Endothelial cell of umbilical vein (primary cell): ENCODE measurements around the gene BRD1. TPM values are rescaled to one million over a fixed set of nuclear protein-coding genes. Genes with fewer than 3 reads are reported as not detected.

ENCODE experiments used
- Bru-seq: library from RNA; stranded (reverse); fragments of 400-500 nt; gene quantifications from one replicate; lab custom pipeline; 2021; lab: Mats Ljungman, UMichigan
- BruChase-seq, 2 experiments: library from RNA; stranded (reverse); fragments of 400-500 nt; gene quantifications; one replicate each; lab custom pipeline; 2021; lab: Mats Ljungman, UMichigan
- BruUV-seq: library from RNA; stranded (reverse); fragments of 400-500 nt; replicated peaks from 2 replicates; lab custom pipeline; 2021; lab: Mats Ljungman, UMichigan
- CTCF ChIA-PET: fragments of 300-600, 350-600 bp; sonication (Branson Sonifier 250); formaldehyde crosslinking; loops from one replicate; lab custom pipeline; 2021; ENCODE audit warnings: antibody characterized with exemption, inconsistent platforms; lab: Charles Lee
- POLR2A ChIA-PET: fragments of 300-600, 350-600 bp; sonication (Branson Sonifier 250); formaldehyde crosslinking; loops from one replicate; lab custom pipeline; 2021; ENCODE audit warnings: antibody characterized with exemption, inconsistent platforms; lab: Charles Lee
- DNase-seq: peaks from one replicate; pipeline ENCODE4 v3.0.0-alpha.2; 2011; ENCODE audit warnings: low read depth, low spot score
- FAIRE-seq: peaks from 2 replicates; lab custom pipeline; 2011; peaks lifted over from hg19 to GRCh38; lab: Jason Lieb, UNC
- H2AFZ ChIP-seq: 2 replicates; pipeline ENCODE4 v1.6.0; 2012; ENCODE audit warnings: low read depth, low read length, control low read depth, inconsistent platforms
- H3K27ac ChIP-seq: 2 replicates; pipeline ENCODE4 v1.5.1; 2011; ENCODE audit warnings: low read depth, mild to moderate bottlenecking, control low read depth, low read length, moderate library complexity; ENCODE audit not compliant: insufficient read depth
- H3K27me3 ChIP-seq, 2 experiments: 2 replicates each; pipeline versions ENCODE4 v1.6.0 to v1.6.1; 2011; ENCODE audit warnings: low read length in 2 of 2, mixed read lengths in 1 of 2; ENCODE audit not compliant: control insufficient read depth in 2 of 2, insufficient read depth in 2 of 2
- H3K36me3 ChIP-seq, 2 experiments: 2 replicates in 1 of 2; 3 replicates in 1 of 2; pipeline ENCODE4 v1.5.1; 2011; ENCODE audit warnings: low read length in 2 of 2, mild to moderate bottlenecking in 1 of 2, moderate library complexity in 1 of 2; ENCODE audit not compliant: control insufficient read depth in 2 of 2, insufficient read depth in 2 of 2; ENCODE audit errors: extremely low read depth in 1 of 2
- H3K4me1 ChIP-seq: 3 replicates; pipeline ENCODE4 v1.5.1; 2011; ENCODE audit warnings: mild to moderate bottlenecking, low read length; ENCODE audit not compliant: control insufficient read depth, insufficient read depth; ENCODE audit errors: extremely low read depth
- H3K4me2 ChIP-seq: 2 replicates; pipeline ENCODE4 v1.6.1; 2011; ENCODE audit warnings: low read length, control low read depth, mixed read lengths; ENCODE audit not compliant: insufficient read depth
- H3K4me3 ChIP-seq, 3 experiments: fragments of 200-600 bp in 1 of 3; sonication (generic), shearing (Covaris generic) in 1 of 3; replicated peaks in 1 of 3; 2 replicates each; pipeline ENCODE4 v1.5.1; 2011 to 2016; ENCODE audit warnings: control low read depth in 3 of 3, low read length in 3 of 3, mild to moderate bottlenecking in 2 of 3, inconsistent platforms in 1 of 3, low read depth in 1 of 3, moderate library complexity in 1 of 3; ENCODE audit not compliant: insufficient read depth in 1 of 3
- H3K79me2 ChIP-seq: 2 replicates; pipeline ENCODE4 v1.6.0; 2012; ENCODE audit warnings: low read length, inconsistent platforms; ENCODE audit not compliant: control insufficient read depth, insufficient read depth
- H3K9ac ChIP-seq: replicated peaks from 2 replicates; pipeline ENCODE3; 2011; ENCODE audit warnings: low read length, control low read depth; ENCODE audit not compliant: insufficient read depth; ENCODE audit errors: extremely low read depth
- H3K9me1 ChIP-seq: replicated peaks from 3 replicates; pipeline ENCODE4 v1.6.0; 2011; ENCODE audit warnings: mild to moderate bottlenecking, low read length; ENCODE audit not compliant: control insufficient read depth, insufficient read depth; ENCODE audit errors: extremely low read depth
- H3K9me3 ChIP-seq: replicated peaks from 2 replicates; pipeline ENCODE4 v1.5.1; 2012; ENCODE audit warnings: low read length, inconsistent platforms; ENCODE audit not compliant: control insufficient read depth, insufficient read depth
- H4K20me1 ChIP-seq: replicated peaks from 2 replicates; pipeline ENCODE3; 2011; ENCODE audit warnings: mild to moderate bottlenecking, low read length; ENCODE audit not compliant: control insufficient read depth, insufficient read depth; ENCODE audit errors: extremely low read depth
- POLR2A ChIP-seq: IDR thresholded peaks from 2 replicates; pipeline ENCODE4 v1.6.1; 2012; ENCODE audit warnings: low read depth, mild to moderate bottlenecking, control low read depth, low read length
- POLR2AphosphoS5 ChIP-seq: IDR thresholded peaks from 2 replicates; pipeline ENCODE4 v1.6.1; 2012; ENCODE audit warnings: low read depth, mild to moderate bottlenecking, control low read depth, low read length, moderate library complexity; ENCODE audit not compliant: insufficient read depth
- dilution Hi-C: fragments of 300-500 bp; cut with MboI; formaldehyde crosslinking; loops from one replicate; pipeline ENCODE4 v1.15.0; 2019; ENCODE audit warnings: low sequenced_read_pairs; ENCODE audit not compliant: extremely low pct_ligation_motif_present
- intact Hi-C: fragments of 100-400 bp; cut with micrococcal nuclease; formaldehyde crosslinking; loops from one replicate; pipeline ENCODE4 v1.10.0; 2022
- long read RNA-seq: library from polyadenylated mRNA; stranded (forward); transcript quantifications from one replicate; pipeline ENCODE4 v2.0.0, GENCODE V29; 2021
- polyA minus RNA-seq, 3 experiments: library from RNA; depleted of rRNA, polyadenylated mRNA; stranded (reverse); fragments of >200 nt; gene quantifications; 1 replicate in 1 of 3; 2 replicates in 2 of 3; pipeline ENCODE4 v1.2.3, GENCODE V29; 2011
- polyA plus RNA-seq, 4 experiments: library from polyadenylated mRNA; depleted of rRNA in 3 of 4; stranded (reverse) in 3 of 4; unstranded in 1 of 4; fragments of >200 nt; gene quantifications; 2 replicates each; pipeline versions ENCODE4 v1.2.1 to v1.2.3, GENCODE V29; 2011 to 2012; ENCODE audit warnings: missing spikeins in 1 of 4
- total RNA-seq: library from RNA; stranded (reverse); gene quantifications from 2 replicates; pipeline ENCODE4 v1.2.3, GENCODE V29; 2021
- TF ChIP-seq, protein P1 (sequence below): IDR thresholded peaks from 2 replicates; pipeline ENCODE4 v1.6.1; 2011; ENCODE audit not compliant: insufficient read depth, insufficient read length

The BRD1 gene
- total RNA-seq: 38.8 and 41.1 TPM in 2 replicates
- polyA plus RNA-seq: 6.8 and 8.1 TPM in 2 replicates
- 6.6 and 7.9 TPM in 2 replicates for polyA plus RNA-seq (2011; cell fraction: cytosol; rRNA removed)
- 46.2 and 52.9 TPM in 2 replicates for polyA plus RNA-seq (2011; cell fraction: nucleus; rRNA removed)
- 12.8 and 14.5 TPM in 2 replicates for polyA plus RNA-seq (2012)
- polyA minus RNA-seq: 11.1 and 15.7 TPM in 2 replicates
- polyA minus RNA-seq (2011; cell fraction: cytosol; rRNA and poly(A)+ RNA removed): 6.5 TPM
- polyA minus RNA-seq (2011; cell fraction: nucleus; rRNA and poly(A)+ RNA removed): 31.7 and 42.3 TPM in 2 replicates
- percentile 83 among the genes with signal in this experiment for Bru-seq, nascent RNA
- BruChase-seq, experiment 1, labeled RNA remaining after a 6-hour chase: percentile 85 among the genes with signal in this experiment
- BruChase-seq, experiment 2, labeled RNA remaining after a 2-hour chase: percentile 91 among the genes with signal in this experiment
- long read RNA-seq, full-length matches to known transcripts: 6 of 46 reads
- long read RNA-seq, partial matches to known transcripts: 19 of 46 reads
- long read RNA-seq, other reads (novel, unspliced or antisense): 21 of 46 reads

DNA sequence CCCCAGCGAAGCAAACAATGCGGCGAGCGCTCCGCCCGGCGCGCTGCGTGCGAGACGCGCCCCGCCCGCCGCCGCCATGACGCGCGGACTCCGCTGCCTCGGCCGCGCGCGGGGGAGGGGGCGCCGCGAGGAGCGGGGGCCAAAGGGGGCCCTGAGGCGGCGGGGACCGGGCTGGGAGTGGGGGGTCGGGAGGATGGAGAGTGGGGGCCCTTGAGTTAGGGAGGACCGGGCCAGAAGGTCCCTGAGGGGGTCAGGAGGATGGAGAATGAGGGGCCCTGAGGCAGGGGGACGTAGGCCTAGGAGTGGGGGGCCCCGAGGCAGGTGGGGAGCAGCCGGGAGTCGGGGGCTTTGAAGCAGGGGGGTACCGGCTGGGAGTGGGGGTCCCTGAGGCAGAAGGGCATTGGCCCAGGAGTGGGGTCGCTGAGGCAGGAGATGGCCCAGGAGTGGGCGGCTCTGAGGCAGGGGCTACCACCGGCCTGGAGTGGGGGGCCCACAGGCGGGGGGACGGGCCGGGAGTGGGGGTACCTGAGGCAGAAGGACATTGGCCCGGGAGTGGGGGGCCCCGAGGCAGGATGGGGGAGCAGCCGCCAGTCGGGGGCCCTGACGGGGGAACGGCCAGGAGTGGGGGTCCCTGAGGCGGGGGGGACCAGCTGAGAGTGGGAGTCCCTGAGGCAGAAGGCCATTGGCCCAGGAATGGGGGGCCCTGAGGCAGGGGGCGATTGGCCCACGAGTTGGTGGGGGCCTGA lies at the start of gene BRD1:
Gene BRD1, minus strand, starts transcription at position 21 of the 746 bp plus-strand sequence. CDS start 3,556 bp downstream, outside the sequence.
- peak within 1 kb of the TSS; percentile 79 for H3K4me2 ChIP-seq
- POLR2A ChIA-PET: interaction anchor here (0.6 kb wide), 1 partner anchor 48 kb away, joined by 3 read pairs; no protein-coding TSS in a partner anchor
- FAIRE-seq (peak; percentile 77), DNase-seq (peak; percentile 47)
- no TSS peak for BruUV-seq
- H3K27ac ChIP-seq: peak within 1 kb of the TSS; percentile 55
- intact Hi-C loops (loop anchor here (1.0 kb wide), 2 partner anchors 25 to 90 kb away; partner anchors contain the start of genes ALG12, CRELD2 and ZBED4), dilution Hi-C loops (no loop called here)
- H3K4me3 ChIP-seq: peak within 1 kb of the TSS; percentile 56 to 93 (median 89)
- H3K4me1 ChIP-seq: peaks cover 10% of the 10 kb centered on the region
- peak within 1 kb of the TSS; percentile 76 for H2AFZ ChIP-seq
- CTCF ChIA-PET: no interaction called here
- peaks cover 12 to 19% of the 10 kb centered on the region in 2 experiments for H3K36me3 ChIP-seq
- H3K9me3 ChIP-seq: no peaks in the 10 kb centered on the region
- TF ChIP-seq POLR2A (peak; percentile 19), POLR2AphosphoS5 (peak; percentile 68)
- TF ChIP-seq, protein P1, sequence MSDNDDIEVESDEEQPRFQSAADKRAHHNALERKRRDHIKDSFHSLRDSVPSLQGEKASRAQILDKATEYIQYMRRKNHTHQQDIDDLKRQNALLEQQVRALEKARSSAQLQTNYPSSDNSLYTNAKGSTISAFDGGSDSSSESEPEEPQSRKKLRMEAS: no peak
- H3K79me2 ChIP-seq: peaks cover 41% of the 10 kb centered on the region
- H3K9ac ChIP-seq: peak within 1 kb of the TSS; percentile 90
- no peaks in the 10 kb centered on the region for H3K9me1 ChIP-seq
- peaks cover 8% of the 10 kb centered on the region for H4K20me1 ChIP-seq
- peaks cover 10 to 11% of the 10 kb centered on the region in 2 experiments for H3K27me3 ChIP-seq
